ENCODE data around the gene RIF1.

DNA sequence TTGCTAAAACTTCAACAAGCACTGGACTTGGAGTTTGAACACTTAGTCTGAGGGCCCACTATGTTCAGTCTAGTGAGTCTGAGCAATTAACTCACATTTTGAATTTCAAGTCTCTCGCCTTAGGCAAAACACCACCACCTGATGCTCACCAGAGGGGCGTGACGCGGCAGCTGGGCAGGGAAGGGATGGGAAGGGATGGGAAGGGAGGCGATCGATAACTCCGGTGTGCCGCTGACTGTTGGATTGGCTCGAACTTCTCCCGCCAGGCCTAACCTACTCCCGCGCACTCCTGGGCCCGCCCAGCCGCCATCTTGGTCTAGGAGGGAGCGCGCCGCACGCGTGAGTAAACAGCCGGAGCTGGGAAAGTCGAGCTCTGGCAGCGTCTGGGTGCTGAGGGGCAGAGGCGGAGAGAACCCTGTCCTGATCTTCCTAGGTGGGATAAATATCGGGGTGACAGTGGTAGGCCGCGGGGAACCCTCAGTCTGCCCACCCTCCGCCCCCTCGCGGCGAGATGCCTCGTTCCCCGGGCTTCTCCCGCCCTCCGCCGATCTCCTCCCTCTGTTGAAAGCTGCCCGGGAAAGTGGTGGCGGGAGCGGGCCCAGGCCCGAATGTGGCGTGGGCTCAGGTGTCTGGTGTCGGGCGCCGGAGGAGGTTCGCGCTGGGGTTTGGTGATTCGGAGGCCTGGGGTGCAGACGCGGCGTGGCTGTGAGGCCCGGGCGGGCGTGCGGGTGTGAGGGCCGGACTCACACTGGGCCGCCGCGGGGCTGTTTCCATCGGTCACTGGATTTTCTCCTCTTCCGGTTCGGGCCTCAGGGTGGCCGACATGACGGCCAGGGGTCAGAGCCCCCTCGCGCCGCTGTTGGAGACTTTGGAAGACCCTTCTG is at the start of gene RIF1:
- TF ChIP-seq EZH2 (IDR thresholded peaks at IDR 0.05; ENCODE audit: insufficient read depth, poor library complexity, severe bottlenecking) (no peak), EZH2phosphoT487 (IDR thresholded peaks at IDR 0.05; ENCODE audit: insufficient read depth, low read depth) (no peak)
